ENCODE measurements around the gene RGN. TPM values are rescaled to one million over a fixed set of nuclear protein-coding genes. Genes with fewer than 3 reads are reported as not detected.

Gene RGN
- total RNA-seq (2021) (1.6 and 1.8 TPM in 2 replicates), Bru-seq, nascent RNA (percentile 47 among the genes with signal in this experiment), BruChase-seq, experiment 1, labeled RNA remaining after a 2-hour chase (percentile 34 among the genes with signal in this experiment), BruChase-seq, experiment 2, labeled RNA remaining after a 6-hour chase (percentile 48 among the genes with signal in this experiment)
- long read RNA-seq, partial matches to known transcripts: 2 of 2 reads
- long read RNA-seq, other reads (novel, unspliced or antisense): 0 of 2 reads

GRCh38 chrX:47078129-47079043, at the start of gene RGN:
Gene RGN (plus strand): TSS chrX:47078443. CDS start chrX:47081145, 2,702 bp downstream.
- Histone ChIP-seq H3K36me3 (ENCODE audit: insufficient read depth, low read length, poor library complexity, severe bottlenecking) (no peaks in the 10 kb centered on the region), H3K27ac (ENCODE audit: low read depth, low read length, poor library complexity, severe bottlenecking) (no peak within 1 kb of the TSS), H3K4me3 (ENCODE audit: low read depth, low read length, poor library complexity, severe bottlenecking) (no peak within 1 kb of the TSS), H3K27me3 (replicated peaks; ENCODE audit: insufficient read depth, low read depth, low read length, poor library complexity) (no peaks in the 10 kb centered on the region), H3K4me1 (ENCODE audit: insufficient read depth, low read length, poor library complexity, severe bottlenecking) (no peaks in the 10 kb centered on the region), H3K9me3 (ENCODE audit: low read depth, low read length, poor library complexity, severe bottlenecking) (no peaks in the 10 kb centered on the region)
- DNase-seq (ENCODE audit: low spot score): no peak
- no TSS peak for BruUV-seq (replicated peaks)
- ChIA-PET POLR2A (ENCODE audit: low non-redundant PET) (no interaction called here), CTCF (no interaction called here)
- intact Hi-C loops (cut with micrococcal nuclease; ENCODE audit: unreplicated experiment): no loop called here
- no peak for TF ChIP-seq EZH2 (IDR thresholded peaks at IDR 0.05; ENCODE audit: borderline replicate concordance, low read depth, low read length, poor library complexity, severe bottlenecking)
- TF ChIP-seq CTCF (conservative IDR thresholded peaks at IDR 0.05; ENCODE audit: low read depth, low read length): no peak

GRCh38 chrX:47030339-47030738, 47.9 kb upstream of the RGN start:
- TF ChIP-seq CTCF (conservative IDR thresholded peaks at IDR 0.05; ENCODE audit: low read depth, low read length): peak; percentile 76
- TF ChIP-seq EZH2 (IDR thresholded peaks at IDR 0.05; ENCODE audit: borderline replicate concordance, low read depth, low read length, poor library complexity, severe bottlenecking): no peak
- H3K4me3 ChIP-seq (ENCODE audit: low read depth, low read length, poor library complexity, severe bottlenecking): no peak overlapping the region
- peak; percentile 85 for DNase-seq (ENCODE audit: low spot score)
- intact Hi-C loops (cut with micrococcal nuclease; ENCODE audit: unreplicated experiment): loop anchor here (2.0 kb wide), 1 partner anchor 272 kb away; the partner anchor contains the start of gene SLC9A7
- no peak overlapping the region for H3K27ac ChIP-seq (ENCODE audit: low read depth, low read length, poor library complexity, severe bottlenecking)
- H3K36me3 ChIP-seq (ENCODE audit: insufficient read depth, low read length, poor library complexity, severe bottlenecking): peaks cover 8% of the 10 kb centered on the region
- ChIA-PET POLR2A (ENCODE audit: low non-redundant PET) (no interaction called here), CTCF (interaction anchor here (1.5 kb wide), 1 partner anchor 126 kb away, joined by 5 read pairs; no protein-coding TSS in a partner anchor)
- BruUV-seq (replicated peaks): no TSS peak
- H3K4me1 ChIP-seq (ENCODE audit: insufficient read depth, low read length, poor library complexity, severe bottlenecking): no peaks in the 10 kb centered on the region
- H3K9me3 ChIP-seq (ENCODE audit: low read depth, low read length, poor library complexity, severe bottlenecking): no peaks in the 10 kb centered on the region
- no peaks in the 10 kb centered on the region for H3K27me3 ChIP-seq (replicated peaks; ENCODE audit: insufficient read depth, low read depth, low read length, poor library complexity)

- no peaks in the 10 kb centered on the region for H3K27me3 ChIP-seq (replicated peaks; ENCODE audit: insufficient read depth, low read depth, low read length, poor library complexity)
- intact Hi-C loops (cut with micrococcal nuclease; ENCODE audit: unreplicated experiment): no loop called here
- TF ChIP-seq EZH2 (IDR thresholded peaks at IDR 0.05; ENCODE audit: borderline replicate concordance, low read depth, low read length, poor library complexity, severe bottlenecking) (no peak), CTCF (conservative IDR thresholded peaks at IDR 0.05; ENCODE audit: low read depth, low read length) (no peak)
- peaks cover 3% of the 10 kb centered on the region for H3K36me3 ChIP-seq (ENCODE audit: insufficient read depth, low read length, poor library complexity, severe bottlenecking)
- no peak overlapping the region for H3K4me3 ChIP-seq (ENCODE audit: low read depth, low read length, poor library complexity, severe bottlenecking)
- DNase-seq (ENCODE audit: low spot score): no peak
- BruUV-seq (replicated peaks): no TSS peak
- ChIA-PET POLR2A (ENCODE audit: low non-redundant PET) (interaction anchor here (1.0 kb wide), 1 partner anchor 404 kb away, joined by 3 read pairs; no protein-coding TSS in a partner anchor), CTCF (no interaction called here)
- H3K27ac ChIP-seq (ENCODE audit: low read depth, low read length, poor library complexity, severe bottlenecking): no peak overlapping the region
- H3K9me3 ChIP-seq (ENCODE audit: low read depth, low read length, poor library complexity, severe bottlenecking): no peaks in the 10 kb centered on the region
- H3K4me1 ChIP-seq (ENCODE audit: insufficient read depth, low read length, poor library complexity, severe bottlenecking): no peaks in the 10 kb centered on the region
Measured at GRCh38 chrX:47047989-47048388, 30.3 kb upstream of the RGN start.
